AG10803 (cell line): Measurements from ENCODE around the gene ROBO1.

Experiments
- DNase-seq: peaks from one replicate; pipeline ENCODE4 v3.0.0; 2010; ENCODE audit warnings: low read depth
- H3K4me3 ChIP-seq: 2 replicates; pipeline ENCODE4 v1.5.1; 2011; ENCODE audit warnings: mild to moderate bottlenecking, low read length, control low read depth
- TF ChIP-seq, protein P1 (sequence below): conservative IDR thresholded peaks from 2 replicates; pipeline ENCODE4 v1.5.1; 2011; ENCODE audit warnings: mild to moderate bottlenecking, low read length, control low read depth, inconsistent platforms

ROBO1 gene

DNA sequence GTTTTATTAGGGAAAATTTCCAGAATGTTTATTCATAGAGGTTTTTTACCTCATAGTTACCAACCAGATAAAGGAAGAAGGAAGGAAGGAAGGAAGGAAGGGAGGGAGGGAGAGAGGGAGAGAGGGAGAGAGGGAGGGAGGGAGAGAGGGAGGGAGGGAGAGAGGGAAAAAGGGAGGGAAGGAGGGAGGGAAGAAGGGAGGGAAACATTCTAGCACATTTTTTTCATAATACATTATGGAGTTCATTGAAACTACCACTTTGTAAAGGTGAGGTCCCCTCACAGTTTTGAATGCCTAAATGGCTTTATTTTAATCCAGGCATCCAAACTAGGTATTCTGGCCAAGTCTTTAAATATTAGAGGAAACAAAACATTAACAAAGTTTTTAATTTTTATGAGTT, 1049.1 kb downstream of the ROBO1 start:
- TF ChIP-seq, protein P1, sequence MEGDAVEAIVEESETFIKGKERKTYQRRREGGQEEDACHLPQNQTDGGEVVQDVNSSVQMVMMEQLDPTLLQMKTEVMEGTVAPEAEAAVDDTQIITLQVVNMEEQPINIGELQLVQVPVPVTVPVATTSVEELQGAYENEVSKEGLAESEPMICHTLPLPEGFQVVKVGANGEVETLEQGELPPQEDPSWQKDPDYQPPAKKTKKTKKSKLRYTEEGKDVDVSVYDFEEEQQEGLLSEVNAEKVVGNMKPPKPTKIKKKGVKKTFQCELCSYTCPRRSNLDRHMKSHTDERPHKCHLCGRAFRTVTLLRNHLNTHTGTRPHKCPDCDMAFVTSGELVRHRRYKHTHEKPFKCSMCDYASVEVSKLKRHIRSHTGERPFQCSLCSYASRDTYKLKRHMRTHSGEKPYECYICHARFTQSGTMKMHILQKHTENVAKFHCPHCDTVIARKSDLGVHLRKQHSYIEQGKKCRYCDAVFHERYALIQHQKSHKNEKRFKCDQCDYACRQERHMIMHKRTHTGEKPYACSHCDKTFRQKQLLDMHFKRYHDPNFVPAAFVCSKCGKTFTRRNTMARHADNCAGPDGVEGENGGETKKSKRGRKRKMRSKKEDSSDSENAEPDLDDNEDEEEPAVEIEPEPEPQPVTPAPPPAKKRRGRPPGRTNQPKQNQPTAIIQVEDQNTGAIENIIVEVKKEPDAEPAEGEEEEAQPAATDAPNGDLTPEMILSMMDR = no peak
- DNase-seq = no peak
- H3K4me3 ChIP-seq = no peak overlapping the region

DNA sequence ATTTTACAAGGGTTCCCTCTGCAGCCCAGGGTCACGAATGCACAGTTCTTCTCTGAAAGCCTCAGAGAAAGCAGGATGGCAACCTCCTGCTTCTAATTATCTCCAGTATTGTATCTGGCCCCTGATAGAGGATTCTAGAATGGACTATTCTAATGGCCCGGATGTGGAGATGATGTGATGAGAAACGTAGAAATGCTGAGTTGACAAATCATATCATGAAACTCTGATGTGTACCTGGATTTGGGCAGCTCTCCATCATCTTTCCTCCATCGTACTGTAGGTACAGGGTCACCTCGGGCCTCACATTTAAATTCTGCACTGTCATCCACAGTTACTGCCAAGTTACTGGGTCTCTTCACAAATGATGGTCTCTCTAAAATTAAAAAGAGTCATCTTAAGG, 1050.8 kb downstream of the ROBO1 start:
- TF ChIP-seq, protein P1 = no peak
- DNase-seq = no peak
- no peak overlapping the region for H3K4me3 ChIP-seq

DNA sequence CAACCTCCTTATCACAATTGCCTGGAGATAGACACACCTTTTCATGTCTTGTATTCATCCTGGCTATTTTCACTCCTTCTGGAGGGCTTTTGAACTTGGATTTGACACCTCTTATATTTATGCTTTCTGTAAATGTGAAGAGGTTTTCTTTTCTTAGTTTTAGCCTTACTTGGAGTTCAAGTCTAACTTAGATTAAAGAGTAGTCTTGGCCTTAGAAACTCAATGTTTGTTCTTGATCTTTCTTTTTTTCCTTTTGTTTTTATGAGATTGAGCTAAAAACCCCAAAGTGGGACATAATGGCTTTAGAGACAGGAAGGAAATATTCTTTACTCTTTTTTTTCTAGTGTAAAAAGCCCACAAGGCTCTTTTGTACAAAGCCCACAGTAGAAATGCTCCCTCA, 1054.9 kb downstream of the ROBO1 start:
- H3K4me3 ChIP-seq = no peak overlapping the region
- no peak for DNase-seq
- TF ChIP-seq, protein P1 = no peak

DNA sequence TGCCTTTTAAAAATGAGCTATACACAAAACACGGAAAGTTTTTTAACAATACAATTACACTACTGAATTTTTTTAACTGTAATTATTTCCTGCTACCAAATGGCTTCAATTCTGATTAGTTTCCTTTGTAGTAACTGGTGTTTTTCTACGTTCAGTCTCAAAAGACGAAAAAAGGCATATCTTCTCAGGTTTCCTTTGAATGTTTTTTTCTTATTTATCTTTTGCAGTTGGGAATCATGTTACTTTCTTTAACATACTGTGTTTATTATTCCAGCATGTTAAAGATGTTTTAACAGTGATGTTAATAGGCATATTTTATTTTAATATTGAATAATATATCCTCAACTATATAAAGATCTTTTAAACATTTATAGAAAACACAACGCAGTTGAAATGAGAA, 1055.5 kb downstream of the ROBO1 start:
- no peak overlapping the region for H3K4me3 ChIP-seq
- TF ChIP-seq, protein P1 = no peak
- no peak for DNase-seq

DNA sequence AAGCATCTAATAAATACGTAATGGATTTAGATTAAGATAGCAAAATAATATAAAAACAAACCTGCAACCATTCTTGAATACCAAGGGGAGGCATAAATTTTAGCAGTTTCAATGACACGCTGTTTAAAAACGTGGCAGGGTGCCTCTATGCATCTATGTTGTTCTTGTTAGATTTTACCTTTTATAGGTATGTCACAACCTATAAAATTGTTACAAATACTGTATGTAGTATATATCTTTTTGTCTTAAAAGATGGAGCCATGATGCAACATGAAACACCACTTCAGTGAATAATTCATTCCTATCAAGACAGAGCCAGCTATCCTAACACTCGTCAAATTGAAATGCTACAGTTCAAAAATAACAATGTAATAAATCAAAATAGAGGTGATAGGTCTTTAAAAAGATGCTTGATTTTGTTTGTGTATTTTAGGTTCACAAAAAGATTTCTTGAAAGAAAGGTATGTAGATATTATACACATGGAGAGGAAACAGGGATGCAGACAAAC, 1059.2 kb downstream of the ROBO1 start:
- no peak for DNase-seq
- H3K4me3 ChIP-seq = no peak overlapping the region
- TF ChIP-seq, protein P1 = no peak

DNA sequence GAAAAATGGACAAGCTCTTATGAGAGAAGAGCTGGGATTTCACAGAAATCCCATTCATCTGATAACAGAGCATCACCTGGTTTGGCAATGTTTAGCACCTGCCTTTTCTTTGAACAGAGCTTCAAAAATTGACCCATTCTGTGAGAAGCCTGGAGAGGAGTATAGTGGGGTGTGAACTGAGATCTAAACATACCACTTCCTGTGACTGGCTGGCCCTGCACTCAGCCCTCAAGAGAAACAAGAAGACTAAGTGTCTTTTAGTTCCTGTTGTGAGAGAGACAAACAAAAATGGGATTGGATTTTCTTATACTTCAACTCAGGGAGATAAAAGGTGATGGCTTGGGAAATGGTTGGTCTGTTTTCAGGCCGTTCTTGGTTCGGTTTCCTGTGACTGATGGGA, 1060.2 kb downstream of the ROBO1 start:
- no peak overlapping the region for H3K4me3 ChIP-seq
- DNase-seq = no peak
- TF ChIP-seq, protein P1 = no peak

DNA sequence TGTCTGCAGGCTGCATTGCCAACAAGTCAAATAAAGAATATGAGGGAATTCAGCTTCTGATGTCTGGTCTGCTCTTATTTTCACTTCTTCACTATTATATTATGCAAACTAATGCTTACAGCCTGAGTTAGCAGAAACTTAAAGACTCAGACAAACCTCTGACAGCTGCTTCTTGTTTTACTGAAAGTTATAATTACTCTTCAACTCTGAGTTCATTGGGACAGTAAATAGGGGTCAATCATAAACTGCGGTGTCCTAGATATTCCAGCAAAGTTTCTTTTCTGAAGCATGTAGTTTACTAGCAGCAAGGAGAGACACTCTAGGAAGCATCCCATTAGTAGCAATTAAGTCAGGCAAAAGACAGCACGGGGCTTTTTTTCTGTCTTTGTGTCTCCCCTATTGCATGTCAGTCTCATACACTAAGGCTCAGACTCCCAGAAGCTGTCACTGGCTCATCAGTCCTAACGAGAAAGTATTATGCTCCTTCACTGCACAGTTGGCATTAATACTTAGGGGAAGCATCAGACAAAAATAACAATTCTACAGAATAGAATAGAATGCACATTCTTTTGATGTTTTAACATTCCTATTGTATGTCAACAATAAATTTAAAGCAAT, 1060.8 kb downstream of the ROBO1 start:
- no peak for DNase-seq
- no peak overlapping the region for H3K4me3 ChIP-seq
- TF ChIP-seq, protein P1 = no peak
